GM13976 (cell line): ENCODE data around the gene RAD51B.

Experiments used
- DNase-seq: peaks from one replicate; pipeline ENCODE4 v3.0.0; 2012; ENCODE audit warnings: low spot score
- in situ Hi-C: fragments of 300-500 bp; cut with MboI; formaldehyde crosslinking; loops from one replicate; pipeline ENCODE4 v1.12.0; 2022; ENCODE audit warnings: low sequenced_read_pairs, mixed read lengths, inconsistent platforms; ENCODE audit not compliant: unreplicated experiment
- TF ChIP-seq, protein P1 (sequence below): IDR thresholded peaks from 2 replicates; pipeline ENCODE4 v1.5.1; 2012; ENCODE audit warnings: borderline replicate concordance, mild to moderate bottlenecking; ENCODE audit not compliant: insufficient read depth; ENCODE audit errors: extremely low read depth, missing control alignments, control extremely low read depth

Gene RAD51B

DNA sequence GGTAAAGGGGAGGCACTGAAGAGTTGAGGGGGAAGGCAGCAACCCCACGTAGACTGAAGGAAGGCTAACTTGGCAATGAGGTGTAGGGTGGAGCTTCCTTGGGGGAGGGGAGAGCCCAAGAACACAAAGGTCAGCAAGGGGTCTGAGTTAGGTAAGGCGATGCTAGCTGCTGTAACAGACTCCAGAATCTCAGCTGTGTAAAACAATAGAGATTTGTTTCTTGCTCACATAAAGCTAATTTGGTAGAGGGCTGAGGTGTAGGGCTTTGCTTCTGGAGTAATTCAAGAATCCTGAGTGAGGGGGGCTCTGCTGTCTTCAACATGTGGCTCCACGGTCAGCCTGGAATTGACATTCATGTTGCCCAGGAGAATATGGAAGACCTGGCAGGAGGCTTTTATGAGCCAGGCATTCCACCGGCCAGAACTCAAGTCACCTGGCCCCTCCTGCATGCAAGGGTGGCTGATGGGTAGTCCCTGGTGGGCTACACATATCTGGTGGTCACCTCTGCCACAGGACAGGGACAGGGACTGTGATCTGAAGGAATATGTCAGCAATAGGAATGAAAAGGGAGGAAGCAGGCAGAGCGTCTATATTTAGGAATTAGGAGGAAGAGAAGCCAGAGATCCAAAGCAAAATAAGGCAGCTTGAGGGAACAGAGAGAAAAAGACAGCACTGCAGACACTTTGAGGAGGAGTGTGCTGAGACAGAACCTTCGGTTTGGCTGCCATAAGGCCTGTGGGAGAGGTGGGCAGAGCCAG is 819.6 kb downstream of the RAD51B start:
- DNase-seq, result no peak
- in situ Hi-C loops, result no loop called here
- TF ChIP-seq, protein P1, sequence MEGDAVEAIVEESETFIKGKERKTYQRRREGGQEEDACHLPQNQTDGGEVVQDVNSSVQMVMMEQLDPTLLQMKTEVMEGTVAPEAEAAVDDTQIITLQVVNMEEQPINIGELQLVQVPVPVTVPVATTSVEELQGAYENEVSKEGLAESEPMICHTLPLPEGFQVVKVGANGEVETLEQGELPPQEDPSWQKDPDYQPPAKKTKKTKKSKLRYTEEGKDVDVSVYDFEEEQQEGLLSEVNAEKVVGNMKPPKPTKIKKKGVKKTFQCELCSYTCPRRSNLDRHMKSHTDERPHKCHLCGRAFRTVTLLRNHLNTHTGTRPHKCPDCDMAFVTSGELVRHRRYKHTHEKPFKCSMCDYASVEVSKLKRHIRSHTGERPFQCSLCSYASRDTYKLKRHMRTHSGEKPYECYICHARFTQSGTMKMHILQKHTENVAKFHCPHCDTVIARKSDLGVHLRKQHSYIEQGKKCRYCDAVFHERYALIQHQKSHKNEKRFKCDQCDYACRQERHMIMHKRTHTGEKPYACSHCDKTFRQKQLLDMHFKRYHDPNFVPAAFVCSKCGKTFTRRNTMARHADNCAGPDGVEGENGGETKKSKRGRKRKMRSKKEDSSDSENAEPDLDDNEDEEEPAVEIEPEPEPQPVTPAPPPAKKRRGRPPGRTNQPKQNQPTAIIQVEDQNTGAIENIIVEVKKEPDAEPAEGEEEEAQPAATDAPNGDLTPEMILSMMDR, result no peak

DNA sequence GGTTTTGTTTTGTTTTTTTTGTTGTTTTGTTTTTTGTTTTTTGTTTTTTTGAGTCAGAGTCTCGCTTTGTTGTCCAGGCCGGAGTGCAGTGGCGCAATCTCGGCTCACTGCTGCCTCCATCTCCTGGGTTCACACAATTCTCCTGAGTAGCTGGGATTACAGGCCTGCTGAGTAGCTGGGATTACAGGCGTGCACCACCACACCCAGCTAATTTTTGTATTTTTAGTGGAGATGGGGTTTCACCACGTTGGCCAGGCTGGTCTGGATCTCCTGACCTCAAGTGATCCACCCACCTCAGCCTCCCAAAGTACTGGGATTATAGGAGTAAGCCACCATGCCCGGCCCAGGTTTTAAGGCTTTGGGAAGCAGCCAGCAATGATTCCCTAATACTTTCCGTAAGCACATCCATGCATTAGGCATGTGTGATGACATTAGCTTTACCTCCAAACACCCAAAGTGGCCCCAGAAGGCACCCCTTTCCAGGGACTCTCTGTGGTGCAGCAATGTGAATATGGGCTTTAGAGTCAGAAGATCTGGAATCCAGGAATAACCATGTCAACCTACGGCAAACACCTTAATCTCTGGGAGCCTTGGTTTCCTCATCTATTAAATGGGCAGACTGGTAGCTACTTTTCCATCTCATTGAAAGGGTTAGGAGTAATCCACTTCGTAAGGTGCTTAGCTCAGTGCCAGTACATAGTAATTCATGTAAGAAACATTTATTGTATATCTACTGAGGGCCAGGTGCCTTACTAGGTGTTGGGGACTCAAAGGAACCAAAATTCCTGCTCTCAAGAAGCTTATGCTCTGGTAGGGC is 820.4 kb downstream of the RAD51B start:
- in situ Hi-C loops, result no loop called here
- TF ChIP-seq, protein P1, result no peak

DNA sequence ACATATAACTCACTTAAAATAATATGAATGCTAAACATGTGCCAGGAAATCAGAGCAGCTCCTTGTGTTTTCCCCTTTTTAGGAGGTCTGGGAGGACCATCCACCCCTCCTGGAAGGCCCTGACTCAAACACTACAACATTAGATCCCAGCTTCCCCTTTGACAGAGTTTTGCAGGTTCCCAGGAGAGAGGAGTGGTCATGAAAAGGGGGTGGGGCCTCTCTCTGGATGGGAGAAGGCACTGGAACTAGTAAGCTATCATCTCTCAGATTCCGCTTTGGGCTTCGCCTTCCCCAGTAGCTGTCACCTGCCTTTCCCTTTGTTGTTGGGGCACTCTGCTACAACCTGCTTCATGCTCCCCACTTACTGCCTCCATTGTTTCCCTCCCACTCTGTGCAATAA is 824.1 kb downstream of the RAD51B start:
- TF ChIP-seq, protein P1, result no peak
- no peak for DNase-seq
- in situ Hi-C loops, result no loop called here

More for the DNA sequence above, 820.4 kb downstream of the RAD51B start:
- no peak for DNase-seq

DNA sequence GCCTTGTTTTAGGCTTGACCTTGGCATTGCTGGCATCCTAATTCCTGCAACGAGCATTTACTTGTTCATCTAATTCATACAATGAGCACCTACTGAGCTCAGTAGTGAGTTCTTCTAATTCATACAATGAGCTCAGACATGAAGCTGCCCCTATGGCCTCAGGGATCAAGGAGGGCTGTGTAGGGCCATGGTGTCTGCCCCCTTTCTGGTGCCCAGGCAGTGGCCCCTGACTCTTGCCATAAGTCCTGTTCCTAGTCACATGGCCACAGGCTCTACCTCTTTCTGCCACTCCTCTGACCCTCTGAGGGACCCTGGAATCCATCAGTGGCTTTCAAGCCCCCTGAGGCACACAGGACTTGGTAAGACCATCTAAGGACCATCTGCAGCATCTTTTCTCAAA is 824.5 kb downstream of the RAD51B start:
- in situ Hi-C loops, result no loop called here
- TF ChIP-seq, protein P1, result no peak
- no peak for DNase-seq

DNA sequence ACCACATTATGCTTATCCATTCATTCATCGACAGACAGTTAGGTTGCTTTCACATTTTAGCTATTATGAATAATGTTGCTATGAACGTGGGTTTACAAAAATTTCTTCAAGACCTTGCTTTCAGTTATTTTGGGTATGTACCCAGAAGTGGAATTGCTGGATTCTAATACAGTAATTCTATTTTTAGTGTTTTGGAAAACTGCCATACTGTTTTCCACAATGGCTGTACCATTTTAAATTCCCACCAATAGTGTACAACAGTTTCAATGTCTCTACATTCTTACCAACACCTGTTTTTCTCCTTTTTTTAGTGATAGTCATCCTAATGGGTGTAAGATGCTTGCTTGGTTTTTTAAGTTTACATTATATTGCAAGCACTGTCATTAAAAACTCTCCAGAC is 825.8 kb downstream of the RAD51B start:
- in situ Hi-C loops, result no loop called here
- TF ChIP-seq, protein P1, result no peak
- DNase-seq, result no peak

DNA sequence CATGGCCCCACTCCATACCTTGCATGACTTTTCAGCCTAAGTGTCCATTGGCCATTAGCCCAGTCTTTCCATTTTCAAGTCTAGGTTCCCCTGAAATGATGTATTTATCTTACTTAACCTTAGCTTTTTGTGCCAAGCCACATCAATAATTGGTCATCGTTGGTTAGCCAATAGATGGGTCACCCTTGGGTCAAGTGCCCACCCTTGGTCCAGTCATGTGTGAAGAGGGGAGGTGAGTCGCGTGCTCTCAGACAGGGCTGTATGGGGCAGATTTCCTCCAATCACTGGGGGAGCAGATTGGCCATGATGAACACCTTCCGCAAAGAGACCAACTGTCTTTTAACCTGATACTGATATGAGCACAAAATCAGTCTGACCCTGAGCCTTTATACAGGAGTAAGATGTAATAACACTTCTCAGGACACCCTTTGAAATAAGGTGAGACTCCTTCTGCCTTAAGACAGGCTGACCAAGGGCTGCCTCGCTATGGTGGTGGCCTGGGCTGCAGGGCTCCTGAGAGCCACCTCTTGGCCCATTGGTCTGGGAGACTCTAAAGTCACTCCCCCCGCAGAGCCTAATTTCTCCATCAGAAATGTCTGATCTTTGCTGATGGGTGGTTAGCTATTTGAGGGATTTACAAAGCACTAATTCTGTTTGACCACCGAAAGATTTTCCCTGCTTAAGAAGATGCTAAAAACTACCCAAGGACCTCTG is 830.1 kb downstream of the RAD51B start:
- DNase-seq, result no peak
- in situ Hi-C loops, result loop anchor here (25.0 kb wide), 1 partner anchor 387 kb away; no protein-coding TSS in a partner anchor
- TF ChIP-seq, protein P1, result no peak
